Testis (tissue), 3 donors: Measurements from ENCODE around the gene HES5. TPM values are rescaled to one million over a fixed set of nuclear protein-coding genes. Genes with fewer than 3 reads are reported as not detected.

Experiments used
- DNase-seq: peaks from one replicate; pipeline ENCODE4 v3.0.0-alpha.2; 2019
- H3K27ac ChIP-seq, 2 donors: fragments of 200-600 bp; sonication (generic); one replicate each; pipeline ENCODE4 v1.5.1; 2019
- H3K27me3 ChIP-seq: fragments of 200-600 bp; sonication (generic); one replicate; pipeline ENCODE4 v1.5.1; 2019
- H3K36me3 ChIP-seq: fragments of 200-600 bp; sonication (generic); one replicate; pipeline ENCODE4 v1.5.1; 2017; ENCODE audit warnings: low read depth; ENCODE audit errors: missing control alignments
- H3K4me1 ChIP-seq: fragments of 200-600 bp; sonication (generic); one replicate; pipeline ENCODE4 v1.5.1; 2019
- H3K4me3 ChIP-seq, 2 donors: fragments of 200-600 bp; sonication (generic); one replicate each; pipeline ENCODE4 v1.5.1; 2017 to 2019
- H3K9me3 ChIP-seq: fragments of 200-600 bp; sonication (generic); one replicate; pipeline ENCODE4 v1.5.1; 2017
- POLR2A ChIP-seq: fragments of 450-650 bp; IDR thresholded peaks from one replicate; pipeline ENCODE4 v1.6.1; 2017; ENCODE audit warnings: antibody characterized with exemption, mild to moderate bottlenecking, moderate library complexity
- WGBS, 2 donors: methylation state at CpG; one replicate each; pipeline ENCODE4 v1.1.5; 2018; 5-methylcytosine and 5-hydroxymethylcytosine counted together
- intact Hi-C: fragments of 100-400 bp; cut with DNase I; formaldehyde crosslinking; loops from one replicate; pipeline ENCODE4 v1.15.1; 2023; ENCODE audit warnings: low total_unique reads
- polyA plus RNA-seq: library from polyadenylated mRNA; stranded (reverse); fragments of 350-450 nt; fragmentation: Illumina TruSeq; extraction: RNeasy Lipid Tissue Mini Kit (QIAGEN cat#74804); gene quantifications from one replicate; pipeline ENCODE4 v1.2.3, GENCODE V29; 2014; ENCODE audit warnings: low read depth, low replicate concordance; ENCODE audit not compliant: insufficient read depth
- total RNA-seq, 2 donors: library from RNA; depleted of rRNA; stranded (reverse); fragments of >200 nt; gene quantifications; one replicate each; pipeline ENCODE4 v1.2.3, GENCODE V29; 2016
- TF ChIP-seq, protein P1 (sequence below), 3 experiments: fragments of 450-650 bp in 2 of 3; fragments of 200-600 bp in 1 of 3; sonication (generic) in 1 of 3; IDR thresholded peaks; one replicate each; pipeline ENCODE4 v1.5.1; 2016 to 2019; ENCODE audit warnings: antibody characterized with exemption in 3 of 3, mild to moderate bottlenecking in 2 of 3, moderate library complexity in 1 of 3

The HES5 gene
- total and polyA plus RNA-seq, 3 donors from 2014 or later = 1.1 to 4.2 (median 2.8) TPM

DNA sequence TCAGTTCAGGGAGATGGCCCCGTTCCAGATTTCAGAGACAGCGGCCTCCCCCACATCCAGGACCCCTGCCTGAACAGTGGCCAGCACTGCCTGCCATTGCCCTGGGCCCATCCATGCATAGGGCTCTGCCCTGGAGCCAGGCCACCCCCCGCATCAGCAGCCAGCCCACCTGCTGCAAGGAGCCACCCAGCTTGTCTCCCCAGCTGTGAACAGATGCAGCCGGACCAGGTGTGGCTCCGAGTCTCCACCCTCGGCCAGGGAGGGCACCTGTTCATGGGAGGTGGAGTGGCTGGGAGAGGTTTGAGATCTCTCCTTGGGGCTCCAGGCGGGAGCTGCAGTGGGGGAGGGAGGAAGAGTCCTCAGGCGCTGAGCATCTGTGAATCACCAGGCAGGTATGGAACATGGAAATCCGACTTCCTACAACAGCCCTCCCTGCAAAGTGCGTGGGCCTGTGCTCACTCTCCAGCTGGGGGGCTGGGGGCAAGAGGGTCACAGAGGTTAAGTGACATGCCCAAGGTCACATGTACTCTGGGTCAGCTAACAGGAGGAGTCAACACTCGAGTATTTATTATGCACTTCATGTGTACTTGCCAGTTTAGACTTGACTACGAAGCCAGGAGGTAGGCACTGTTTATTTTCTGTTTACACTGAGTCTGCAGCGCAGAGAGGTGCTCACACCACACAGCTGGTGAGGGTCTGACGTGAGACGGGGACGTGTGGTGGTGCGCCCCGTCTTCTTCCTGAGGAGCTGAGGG, 4.8 kb upstream of the HES5 start:
- TF ChIP-seq POLR2A = no peak
- TF ChIP-seq, protein P1, sequence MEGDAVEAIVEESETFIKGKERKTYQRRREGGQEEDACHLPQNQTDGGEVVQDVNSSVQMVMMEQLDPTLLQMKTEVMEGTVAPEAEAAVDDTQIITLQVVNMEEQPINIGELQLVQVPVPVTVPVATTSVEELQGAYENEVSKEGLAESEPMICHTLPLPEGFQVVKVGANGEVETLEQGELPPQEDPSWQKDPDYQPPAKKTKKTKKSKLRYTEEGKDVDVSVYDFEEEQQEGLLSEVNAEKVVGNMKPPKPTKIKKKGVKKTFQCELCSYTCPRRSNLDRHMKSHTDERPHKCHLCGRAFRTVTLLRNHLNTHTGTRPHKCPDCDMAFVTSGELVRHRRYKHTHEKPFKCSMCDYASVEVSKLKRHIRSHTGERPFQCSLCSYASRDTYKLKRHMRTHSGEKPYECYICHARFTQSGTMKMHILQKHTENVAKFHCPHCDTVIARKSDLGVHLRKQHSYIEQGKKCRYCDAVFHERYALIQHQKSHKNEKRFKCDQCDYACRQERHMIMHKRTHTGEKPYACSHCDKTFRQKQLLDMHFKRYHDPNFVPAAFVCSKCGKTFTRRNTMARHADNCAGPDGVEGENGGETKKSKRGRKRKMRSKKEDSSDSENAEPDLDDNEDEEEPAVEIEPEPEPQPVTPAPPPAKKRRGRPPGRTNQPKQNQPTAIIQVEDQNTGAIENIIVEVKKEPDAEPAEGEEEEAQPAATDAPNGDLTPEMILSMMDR (IDR thresholded peaks at IDR 0.05) = no peak
- H3K27me3 ChIP-seq = no peaks in the 10 kb centered on the region
- DNase-seq = no peak
- peaks cover 10% of the 10 kb centered on the region for H3K4me1 ChIP-seq
- H3K36me3 ChIP-seq = no peaks in the 10 kb centered on the region
- no peak overlapping the region for H3K27ac ChIP-seq
- H3K9me3 ChIP-seq = no peaks in the 10 kb centered on the region
- no peak overlapping the region for H3K4me3 ChIP-seq
- 62 to 77% methylated on average over 11 to 18 of the region's 18 CpGs for WGBS, 2 donors
- intact Hi-C loops = loop anchor here (5.0 kb wide), 1 partner anchor 118 kb away; no protein-coding TSS in a partner anchor

DNA sequence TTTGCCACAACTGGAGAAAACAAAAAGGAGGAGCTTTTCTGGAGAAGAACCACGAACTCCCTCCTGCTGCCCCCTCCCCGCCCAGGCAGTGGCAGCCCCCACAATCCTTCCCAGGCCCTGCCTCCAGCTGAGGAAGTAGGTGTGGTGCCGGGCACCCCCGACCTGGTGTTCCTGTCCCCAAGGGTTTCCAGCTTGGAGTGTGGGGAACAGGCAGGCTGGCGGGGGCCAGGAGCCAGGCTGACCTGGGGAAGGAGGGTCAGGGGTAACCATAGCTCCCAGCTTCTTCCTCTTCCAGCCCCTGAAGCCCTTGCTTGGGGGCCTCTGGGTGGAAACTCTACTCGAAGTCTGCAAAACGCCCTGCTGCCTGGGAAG, 4.2 kb upstream of the HES5 start:
- WGBS, 2 donors = 50 to 54% methylated on average over 4 to 7 of the region's 7 CpGs
- no peak overlapping the region for H3K27ac ChIP-seq
- H3K4me1 ChIP-seq = peaks cover 10% of the 10 kb centered on the region
- intact Hi-C loops = loop anchor here (5.0 kb wide), 1 partner anchor 117 kb away; no protein-coding TSS in a partner anchor
- no peak for DNase-seq
- H3K27me3 ChIP-seq = no peaks in the 10 kb centered on the region
- TF ChIP-seq, protein P1 (IDR thresholded peaks at IDR 0.05) = no peak
- TF ChIP-seq POLR2A = no peak
- H3K4me3 ChIP-seq = no peak overlapping the region
- H3K9me3 ChIP-seq = no peaks in the 10 kb centered on the region
- H3K36me3 ChIP-seq = no peaks in the 10 kb centered on the region

DNA sequence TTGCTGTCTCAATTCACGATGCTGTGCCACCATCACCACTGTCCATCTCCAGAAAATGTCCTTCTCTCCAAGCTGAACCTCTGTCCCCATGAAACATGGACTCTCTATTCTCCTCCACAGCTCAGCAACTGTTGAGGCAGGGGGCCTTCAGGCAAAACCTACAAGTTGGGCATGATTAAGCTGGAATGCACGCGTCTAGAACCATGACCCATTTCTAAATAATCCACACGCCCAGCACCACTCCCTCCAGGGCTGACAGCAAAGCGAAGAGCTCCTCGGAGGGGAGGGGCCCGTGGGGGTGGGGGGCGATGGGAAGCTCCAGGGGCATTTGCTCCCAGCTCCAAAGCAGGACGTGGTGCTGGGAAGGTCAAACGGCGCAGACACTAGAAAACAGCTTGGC, 3.3 kb upstream of the HES5 start:
- Histone ChIP-seq H3K36me3 (no peaks in the 10 kb centered on the region), H3K9me3 (no peaks in the 10 kb centered on the region), H3K4me3 (no peak overlapping the region), H3K4me1 (peaks cover 17% of the 10 kb centered on the region), H3K27me3 (no peaks in the 10 kb centered on the region), H3K27ac (no peak overlapping the region)
- no peak for DNase-seq
- intact Hi-C loops = loop anchor here (5.0 kb wide), 1 partner anchor 116 kb away; no protein-coding TSS in a partner anchor
- TF ChIP-seq, protein P1 (IDR thresholded peaks at IDR 0.05) = no peak
- no peak for TF ChIP-seq POLR2A
- 75 to 87% methylated on average over 11 of the region's 11 CpGs for WGBS, 2 donors

DNA sequence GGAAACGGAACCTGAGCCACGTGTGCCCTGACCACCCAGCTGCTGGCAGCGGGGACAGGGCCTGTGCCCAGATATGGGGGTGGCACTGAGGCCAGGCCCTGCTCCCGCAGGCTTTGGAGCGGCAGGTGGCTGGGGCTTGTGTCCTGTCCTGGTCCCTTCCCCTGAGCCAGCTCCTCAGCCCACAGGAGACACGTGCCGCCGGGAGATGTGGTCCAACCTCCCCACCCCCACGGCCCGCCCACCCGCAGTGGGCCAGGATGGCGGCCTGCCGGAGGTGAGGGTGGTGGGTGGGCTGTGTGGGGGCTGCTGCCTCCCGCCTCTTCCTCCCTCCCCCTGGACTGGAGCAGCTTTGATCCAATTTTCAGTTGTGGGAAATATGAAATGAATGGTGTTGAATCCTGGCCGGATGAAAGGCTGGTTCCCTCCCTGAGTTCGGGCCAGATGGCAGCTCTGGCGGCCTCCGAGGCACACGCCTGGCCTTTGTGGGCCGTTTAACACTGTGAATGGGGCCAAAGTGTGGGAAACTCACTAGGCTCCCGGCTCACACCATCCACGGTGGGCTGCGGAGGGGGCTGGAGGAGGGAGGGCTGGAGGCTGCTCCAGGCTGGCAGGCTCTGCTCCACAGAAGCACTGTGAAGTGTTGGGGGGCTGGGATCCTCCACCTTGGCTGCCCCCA, 2.6 kb upstream of the HES5 start:
- no peak for DNase-seq
- no peak for TF ChIP-seq POLR2A
- TF ChIP-seq, protein P1 (IDR thresholded peaks at IDR 0.05) = no peak
- Histone ChIP-seq H3K9me3 (no peaks in the 10 kb centered on the region), H3K4me3 (no peak overlapping the region), H3K27ac (no peak overlapping the region), H3K4me1 (peaks cover 24% of the 10 kb centered on the region), H3K27me3 (no peaks in the 10 kb centered on the region), H3K36me3 (no peaks in the 10 kb centered on the region)
- 75 to 84% methylated on average over 5 to 20 of the region's 23 CpGs for WGBS, 2 donors
- intact Hi-C loops = loop anchor here (5.0 kb wide), 1 partner anchor 115 kb away; no protein-coding TSS in a partner anchor
